ENCODE measurements around the gene SUGCT. TPM values are rescaled to one million over a fixed set of nuclear protein-coding genes. Genes with fewer than 3 reads are reported as not detected.

Gene SUGCT
- total and polyA plus RNA-seq, 2 of the 8 experiments (the other 6 are each of a cell fraction or from before 2014, with no cell fraction given), result 2.8 to 5.4 TPM

DNA sequence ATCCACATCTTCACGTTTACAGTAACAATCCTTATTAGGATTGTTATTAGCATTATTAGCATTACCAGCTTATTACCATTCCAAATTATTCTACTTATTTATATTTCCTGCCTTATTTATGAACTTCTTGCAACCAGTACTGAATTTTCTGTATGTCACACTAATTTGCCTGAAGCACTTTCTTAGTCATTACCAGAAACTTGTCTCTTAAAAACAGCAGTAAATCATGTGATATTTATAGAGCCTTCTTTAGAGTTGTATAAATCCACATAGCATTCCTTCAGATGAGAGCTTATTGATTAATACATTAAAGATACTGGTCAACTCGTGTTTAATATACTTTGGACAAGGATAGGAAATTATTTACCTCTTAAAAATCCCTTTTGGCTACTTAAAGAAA, 618.6 kb downstream of the SUGCT start:
- H3K36me3 ChIP-seq (ENCODE audit: control insufficient read depth in 2 of 4, insufficient read depth in 4 of 4, low read length in 3 of 4), result no peaks in the 10 kb centered on the region
- H4K8ac ChIP-seq (ENCODE audit: extremely low read depth, insufficient read depth, low read length), result no peak overlapping the region
- H2AFZ ChIP-seq (ENCODE audit: low read length), result no peak overlapping the region
- no peaks in the 10 kb centered on the region for H4K20me1 ChIP-seq (replicated peaks in 1 of 2; ENCODE audit: control insufficient read depth in 1 of 2, insufficient read depth in 2 of 2, low read length in 2 of 2)
- no peak overlapping the region for H3K23ac ChIP-seq (ENCODE audit: insufficient read length)
- no peaks in the 10 kb centered on the region for H3K9me3 ChIP-seq (ENCODE audit: insufficient read depth in 2 of 2, low read depth in 1 of 2, low read length in 1 of 2)
- DNase-seq (ENCODE audit: low read depth in 1 of 2, low spot score in 2 of 2) (no peak), FAIRE-seq (no peak)
- no peaks in the 10 kb centered on the region for H3K27me3 ChIP-seq (replicated peaks in 1 of 4; ENCODE audit: control insufficient read depth in 3 of 4, extremely low read depth in 1 of 4, insufficient read depth in 3 of 4, low read length in 3 of 4)
- no peak overlapping the region for H2AK5ac ChIP-seq (ENCODE audit: low read depth, low read length)
- no peak for TF ChIP-seq NANOG (IDR thresholded peaks at IDR 0.05; ENCODE audit: insufficient read depth, low read depth, low read length, poor library complexity, severe bottlenecking)
- TF ChIP-seq EGR1 (IDR thresholded peaks at IDR 0.05; ENCODE audit: borderline replicate concordance, low read depth, low read length), result no peak
- TF ChIP-seq ASH2L (IDR thresholded peaks at IDR 0.05; ENCODE audit: low read length), result no peak
- no peak for TF ChIP-seq CBX5 (IDR thresholded peaks at IDR 0.05; ENCODE audit: low read depth, low read length)
- no peak for TF ChIP-seq CREB1 (IDR thresholded peaks at IDR 0.05)
- no peak for TF ChIP-seq BACH1 (IDR thresholded peaks at IDR 0.05; ENCODE audit: low read length)
- TF ChIP-seq, protein P1, sequence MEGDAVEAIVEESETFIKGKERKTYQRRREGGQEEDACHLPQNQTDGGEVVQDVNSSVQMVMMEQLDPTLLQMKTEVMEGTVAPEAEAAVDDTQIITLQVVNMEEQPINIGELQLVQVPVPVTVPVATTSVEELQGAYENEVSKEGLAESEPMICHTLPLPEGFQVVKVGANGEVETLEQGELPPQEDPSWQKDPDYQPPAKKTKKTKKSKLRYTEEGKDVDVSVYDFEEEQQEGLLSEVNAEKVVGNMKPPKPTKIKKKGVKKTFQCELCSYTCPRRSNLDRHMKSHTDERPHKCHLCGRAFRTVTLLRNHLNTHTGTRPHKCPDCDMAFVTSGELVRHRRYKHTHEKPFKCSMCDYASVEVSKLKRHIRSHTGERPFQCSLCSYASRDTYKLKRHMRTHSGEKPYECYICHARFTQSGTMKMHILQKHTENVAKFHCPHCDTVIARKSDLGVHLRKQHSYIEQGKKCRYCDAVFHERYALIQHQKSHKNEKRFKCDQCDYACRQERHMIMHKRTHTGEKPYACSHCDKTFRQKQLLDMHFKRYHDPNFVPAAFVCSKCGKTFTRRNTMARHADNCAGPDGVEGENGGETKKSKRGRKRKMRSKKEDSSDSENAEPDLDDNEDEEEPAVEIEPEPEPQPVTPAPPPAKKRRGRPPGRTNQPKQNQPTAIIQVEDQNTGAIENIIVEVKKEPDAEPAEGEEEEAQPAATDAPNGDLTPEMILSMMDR (IDR thresholded peaks at IDR 0.05; ENCODE audit: control extremely low read depth in 1 of 3, insufficient read depth in 1 of 3, low read depth in 1 of 3, low read length in 3 of 3), result no peak
- no peak for TF ChIP-seq KDM1A (IDR thresholded peaks at IDR 0.05; ENCODE audit: borderline replicate concordance, low read length)
- TF ChIP-seq EP300 (IDR thresholded peaks at IDR 0.05; ENCODE audit: borderline replicate concordance in 1 of 2, low read depth in 2 of 2, low read length in 2 of 2), result no peak
- TF ChIP-seq POU5F1 (IDR thresholded peaks at IDR 0.05; ENCODE audit: low read depth, low read length), result no peak
- no peak overlapping the region for H3K56ac ChIP-seq (replicated peaks; ENCODE audit: insufficient read length, low read depth, low read length)
- H2BK12ac ChIP-seq (ENCODE audit: low read depth, low read length), result no peak overlapping the region
- CTCF ChIA-PET (ENCODE audit: partially characterized antibody), result interaction anchor here (1.2 to 1.8 kb wide), 3 partner anchors 10 to 250 kb away, joined by 3 to 10 read pairs (median 3); no protein-coding TSS in a partner anchor
- POLR2A ChIA-PET (ENCODE audit: partially characterized antibody), result no interaction called here
- no peak overlapping the region for H2BK15ac ChIP-seq (ENCODE audit: low read length)
- H3K9ac ChIP-seq (replicated peaks in 1 of 4; ENCODE audit: extremely low read depth in 1 of 4, low read depth in 3 of 4, low read length in 3 of 4), result no peak overlapping the region
- H3K79me2 ChIP-seq (ENCODE audit: control insufficient read depth in 1 of 2, insufficient read depth in 2 of 2, low read length in 2 of 2), result no peaks in the 10 kb centered on the region
- no peak overlapping the region for H3K18ac ChIP-seq (ENCODE audit: extremely low read depth, low read length)
- H3K27ac ChIP-seq (ENCODE audit: low read depth, low read length), result no peak overlapping the region
- no peak overlapping the region for H4K5ac ChIP-seq (ENCODE audit: insufficient read length, low read depth, low read length)
- H3K4ac ChIP-seq (replicated peaks; ENCODE audit: insufficient read length, low read depth, low read length), result no peak overlapping the region
- H3K79me1 ChIP-seq (ENCODE audit: low read depth, low read length), result no peaks in the 10 kb centered on the region
- no peak overlapping the region for H3K4me2 ChIP-seq (ENCODE audit: insufficient read depth in 1 of 2, low read depth in 2 of 2, low read length in 2 of 2)
- 88% methylated on average over 2 of the region's 2 CpGs; no CpG with 5 or more reads in 1 of the 2 experiments for WGBS, 2 experiments (ENCODE audit: extremely low coverage in 1 of 2, insufficient coverage in 1 of 2, insufficient read length in 1 of 2, insufficient replicate concordance in 2 of 2, low coverage in 1 of 2, low lambda C conversion rate in 2 of 2, missing lambda C conversion rate in 1 of 2)
- H2BK5ac ChIP-seq (ENCODE audit: low read depth, low read length), result no peak overlapping the region
- no peak overlapping the region for H4K91ac ChIP-seq (replicated peaks; ENCODE audit: insufficient read length, low read length)
- no peak overlapping the region for H2BK20ac ChIP-seq (ENCODE audit: low read length)
- H3K4me1 ChIP-seq (replicated peaks in 1 of 4; ENCODE audit: control insufficient read depth in 3 of 4, insufficient read depth in 4 of 4, low read length in 3 of 4), result peaks cover 2 to 12% (median 7%) of the 10 kb centered on the region in 4 experiments; a peak in 5 of 7 replicates
- no peak overlapping the region for H3K14ac ChIP-seq (ENCODE audit: insufficient read length)
- H3K23me2 ChIP-seq (ENCODE audit: low read depth, low read length), result no peaks in the 10 kb centered on the region
- H3K4me3 ChIP-seq (ENCODE audit: extremely low read depth in 1 of 4, insufficient read depth in 2 of 4, low read depth in 3 of 4, low read length in 4 of 4), result no peak overlapping the region
- no peak overlapping the region for H2BK120ac ChIP-seq (replicated peaks; ENCODE audit: low read depth, low read length)
